GM23338 (cell line): ENCODE data around the gene UBE2K. TPM values are rescaled to one million over a fixed set of nuclear protein-coding genes. Genes with fewer than 3 reads are reported as not detected.

Experiments
- ATAC-seq: fragments of 200-7000 bp; cut with Tn5 transposase; 3 replicates; pipeline ENCODE4 v1.9.1; 2020
- DNase-seq: peaks from one replicate; pipeline ENCODE4 v3.0.0-alpha.2; 2015; ENCODE audit warnings: low spot score
- H2AFZ ChIP-seq: fragments of 200-600 bp; sonication (generic); 2 replicates; pipeline ENCODE4 v1.8.0; 2016; ENCODE audit warnings: antibody characterized with exemption, mild to moderate bottlenecking, moderate library complexity
- H3F3A ChIP-seq: fragments of 200-600 bp; sonication (generic); replicated peaks from 2 replicates; pipeline ENCODE4 v1.8.0; 2017; ENCODE audit warnings: antibody characterized with exemption, mixed run types, low read depth
- H3K27ac ChIP-seq: fragments of 200-600 bp; sonication (generic); 2 replicates; pipeline ENCODE4 v1.6.1; 2016; ENCODE audit warnings: low read depth
- H3K27me3 ChIP-seq: fragments of 200-600 bp; sonication (generic); 2 replicates; pipeline ENCODE4 v1.8.0; 2016; ENCODE audit warnings: mild to moderate bottlenecking, mixed run types, moderate library complexity; ENCODE audit not compliant: insufficient read depth
- H3K36me3 ChIP-seq: fragments of 200-600 bp; sonication (generic); 2 replicates; pipeline ENCODE4 v1.8.0; 2016; ENCODE audit warnings: mild to moderate bottlenecking; ENCODE audit not compliant: insufficient read depth
- H3K4me1 ChIP-seq: fragments of 200-600 bp; sonication (generic); 2 replicates; pipeline ENCODE4 v1.8.0; 2016; ENCODE audit warnings: mild to moderate bottlenecking, moderate library complexity; ENCODE audit not compliant: insufficient read depth
- H3K4me2 ChIP-seq: fragments of 200-600 bp; sonication (generic); 2 replicates; pipeline ENCODE4 v1.7.1; 2017; ENCODE audit warnings: mixed run types
- H3K4me3 ChIP-seq: fragments of 200-600 bp; sonication (generic); 2 replicates; pipeline ENCODE4 v1.6.1; 2016; ENCODE audit warnings: mixed run types
- H3K79me2 ChIP-seq: fragments of 200-600 bp; sonication (generic); replicated peaks from 2 replicates; pipeline ENCODE4 v1.8.0; 2017; ENCODE audit warnings: mild to moderate bottlenecking; ENCODE audit not compliant: insufficient read depth
- H3K9me2 ChIP-seq: fragments of 200-600 bp; sonication (generic); 2 replicates; pipeline ENCODE4 v1.8.0; 2017; ENCODE audit not compliant: insufficient read depth
- H4K20me1 ChIP-seq: fragments of 200-600 bp; sonication (generic); replicated peaks from 2 replicates; pipeline ENCODE4 v1.8.0; 2017; ENCODE audit warnings: mild to moderate bottlenecking; ENCODE audit not compliant: insufficient read depth
- H3K27ac Mint-ChIP-seq: 2 replicates; pipeline ENCODE4 v1.8.0; 2020; ENCODE audit warnings: inconsistent platforms, mild to moderate bottlenecking, moderate library complexity, mixed read lengths
- H3K27me3 Mint-ChIP-seq: 3 replicates; pipeline ENCODE4 v1.8.0; 2022; ENCODE audit warnings: low read depth, mild to moderate bottlenecking, moderate library complexity, mixed read lengths, inconsistent platforms; ENCODE audit not compliant: insufficient read depth, poor library complexity
- H3K36me3 Mint-ChIP-seq: 3 replicates; pipeline ENCODE4 v1.8.0; 2021; ENCODE audit warnings: low read depth, mild to moderate bottlenecking, inconsistent platforms, moderate library complexity, mixed read lengths
- H3K4me1 Mint-ChIP-seq: 3 replicates; pipeline ENCODE4 v1.8.0; 2020; ENCODE audit warnings: mild to moderate bottlenecking, inconsistent platforms, mixed read lengths
- H3K4me3 Mint-ChIP-seq: 3 replicates; pipeline ENCODE4 v1.8.0; 2021; ENCODE audit warnings: moderate library complexity, mild to moderate bottlenecking, inconsistent platforms, mixed read lengths
- H3K9me3 Mint-ChIP-seq: 3 replicates; pipeline ENCODE4 v1.8.0; 2020; ENCODE audit warnings: moderate library complexity, mild to moderate bottlenecking, inconsistent platforms, mixed read lengths
- CREB1 ChIP-seq: fragments of 250-450 bp; sonication (Bioruptor Pico); IDR thresholded peaks from 2 replicates; pipeline ENCODE4 v1.5.0; 2020; ENCODE audit warnings: low read depth, mild to moderate bottlenecking, moderate library complexity
- CTCF ChIP-seq, 2 experiments: fragments of 200-600 bp in 1 of 2; sonication (generic) in 1 of 2; conservative IDR thresholded peaks; 2 replicates each; pipeline versions ENCODE4 v1.5.1 to v1.6.1; 2016 to 2017; ENCODE audit warnings: antibody characterized with exemption in 2 of 2, low read depth in 2 of 2, mild to moderate bottlenecking in 2 of 2, moderate library complexity in 1 of 2
- EZH2 ChIP-seq: fragments of 200-600 bp; sonication (generic); IDR thresholded peaks from one replicate; pipeline ENCODE4 v1.8.0; 2017; ENCODE audit warnings: antibody characterized with exemption, mild to moderate bottlenecking, low read depth; ENCODE audit not compliant: unreplicated experiment
- JUNB ChIP-seq: IDR thresholded peaks from one replicate; pipeline ENCODE4 v1.6.1; 2016; ENCODE audit warnings: antibody characterized with exemption; ENCODE audit not compliant: unreplicated experiment
- NANOG ChIP-seq: IDR thresholded peaks from 2 replicates; pipeline ENCODE4 v1.6.1; 2016; ENCODE audit warnings: antibody characterized with exemption, borderline replicate concordance
- POLR2AphosphoS5 ChIP-seq: IDR thresholded peaks from 2 replicates; pipeline ENCODE4 v1.6.1; 2016; ENCODE audit warnings: antibody characterized with exemption, low read depth
- REST ChIP-seq: IDR thresholded peaks from one replicate; pipeline ENCODE4 v1.6.1; 2018; ENCODE audit warnings: antibody characterized with exemption; ENCODE audit not compliant: unreplicated experiment
- STAT1 ChIP-seq: IDR thresholded peaks from one replicate; pipeline ENCODE4 v1.6.1; 2016; ENCODE audit warnings: antibody characterized with exemption; ENCODE audit not compliant: unreplicated experiment
- ZNF114 ChIP-seq: fragments of 250-450 bp; sonication (Bioruptor Pico); IDR thresholded peaks from 2 replicates; pipeline ENCODE4 v1.5.0; 2020; ENCODE audit warnings: mild to moderate bottlenecking, moderate library complexity
- ZNF331 ChIP-seq: fragments of 250-450 bp; sonication (Bioruptor Pico); IDR thresholded peaks from 2 replicates; pipeline ENCODE4 v1.5.0; 2020; ENCODE audit warnings: low read depth, mild to moderate bottlenecking, moderate library complexity
- polyA plus RNA-seq: library from polyadenylated mRNA; unstranded; fragments of >200 nt; fragmentation: Nextera tagmentation; extraction: Ambion mirVana; gene quantifications from 2 replicates; pipeline ENCODE4 v1.2.1, GENCODE V29; 2016
- total RNA-seq: library from RNA; depleted of rRNA; stranded (reverse); fragments of >200 nt; shearing (Covaris generic); gene quantifications from 2 replicates; pipeline ENCODE4 v1.2.3, GENCODE V29; 2014
- TF ChIP-seq, protein P1 (sequence below): fragments of 250-450 bp; sonication (Bioruptor Pico); IDR thresholded peaks from 2 replicates; pipeline ENCODE4 v1.5.0; 2020; ENCODE audit warnings: mild to moderate bottlenecking, moderate library complexity
- TF ChIP-seq, protein P2 (sequence below): IDR thresholded peaks from 2 replicates; pipeline ENCODE4 v1.6.1; 2016; ENCODE audit warnings: antibody characterized with exemption

Gene UBE2K
- total and polyA plus RNA-seq, 2 experiments from 2014 or later: 97.7 to 207 TPM

GRCh38 chr4:39820186-39820585 is 122.2 kb downstream of the UBE2K start:
- Mint-ChIP-seq H3K36me3 (peaks cover 7% of the 10 kb centered on the region; the same call in 2 of the 3 replicates), H3K27ac (peak overlapping the region; percentile 69), H3K9me3 (no peaks in the 10 kb centered on the region), H3K4me1 (peaks cover 16% of the 10 kb centered on the region), H3K27me3 (peaks cover 9% of the 10 kb centered on the region), H3K4me3 (no peak overlapping the region)
- Histone ChIP-seq H3K79me2 (no peaks in the 10 kb centered on the region), H3K36me3 (no peaks in the 10 kb centered on the region), H3F3A (peaks cover 9% of the 10 kb centered on the region), H3K4me3 (no peak overlapping the region), H3K4me2 (no peak overlapping the region), H3K27ac (no peak overlapping the region), H4K20me1 (no peaks in the 10 kb centered on the region), H3K27me3 (no peaks in the 10 kb centered on the region), H3K4me1 (no peaks in the 10 kb centered on the region; the same call in 1 of the 2 replicates), H3K9me2 (no peaks in the 10 kb centered on the region), H2AFZ (no peak overlapping the region)
- ATAC-seq: peak; percentile 72
- no peak for TF ChIP-seq NANOG
- TF ChIP-seq REST: no peak
- TF ChIP-seq ZNF331 (CRISPR knock-in tag): no peak
- TF ChIP-seq ZNF114 (CRISPR knock-in tag): no peak
- no peak for TF ChIP-seq CTCF (conservative IDR thresholded peaks at IDR 0.05; ENCODE audit: low read depth in 2 of 2)
- TF ChIP-seq JUNB: no peak
- TF ChIP-seq, protein P1, sequence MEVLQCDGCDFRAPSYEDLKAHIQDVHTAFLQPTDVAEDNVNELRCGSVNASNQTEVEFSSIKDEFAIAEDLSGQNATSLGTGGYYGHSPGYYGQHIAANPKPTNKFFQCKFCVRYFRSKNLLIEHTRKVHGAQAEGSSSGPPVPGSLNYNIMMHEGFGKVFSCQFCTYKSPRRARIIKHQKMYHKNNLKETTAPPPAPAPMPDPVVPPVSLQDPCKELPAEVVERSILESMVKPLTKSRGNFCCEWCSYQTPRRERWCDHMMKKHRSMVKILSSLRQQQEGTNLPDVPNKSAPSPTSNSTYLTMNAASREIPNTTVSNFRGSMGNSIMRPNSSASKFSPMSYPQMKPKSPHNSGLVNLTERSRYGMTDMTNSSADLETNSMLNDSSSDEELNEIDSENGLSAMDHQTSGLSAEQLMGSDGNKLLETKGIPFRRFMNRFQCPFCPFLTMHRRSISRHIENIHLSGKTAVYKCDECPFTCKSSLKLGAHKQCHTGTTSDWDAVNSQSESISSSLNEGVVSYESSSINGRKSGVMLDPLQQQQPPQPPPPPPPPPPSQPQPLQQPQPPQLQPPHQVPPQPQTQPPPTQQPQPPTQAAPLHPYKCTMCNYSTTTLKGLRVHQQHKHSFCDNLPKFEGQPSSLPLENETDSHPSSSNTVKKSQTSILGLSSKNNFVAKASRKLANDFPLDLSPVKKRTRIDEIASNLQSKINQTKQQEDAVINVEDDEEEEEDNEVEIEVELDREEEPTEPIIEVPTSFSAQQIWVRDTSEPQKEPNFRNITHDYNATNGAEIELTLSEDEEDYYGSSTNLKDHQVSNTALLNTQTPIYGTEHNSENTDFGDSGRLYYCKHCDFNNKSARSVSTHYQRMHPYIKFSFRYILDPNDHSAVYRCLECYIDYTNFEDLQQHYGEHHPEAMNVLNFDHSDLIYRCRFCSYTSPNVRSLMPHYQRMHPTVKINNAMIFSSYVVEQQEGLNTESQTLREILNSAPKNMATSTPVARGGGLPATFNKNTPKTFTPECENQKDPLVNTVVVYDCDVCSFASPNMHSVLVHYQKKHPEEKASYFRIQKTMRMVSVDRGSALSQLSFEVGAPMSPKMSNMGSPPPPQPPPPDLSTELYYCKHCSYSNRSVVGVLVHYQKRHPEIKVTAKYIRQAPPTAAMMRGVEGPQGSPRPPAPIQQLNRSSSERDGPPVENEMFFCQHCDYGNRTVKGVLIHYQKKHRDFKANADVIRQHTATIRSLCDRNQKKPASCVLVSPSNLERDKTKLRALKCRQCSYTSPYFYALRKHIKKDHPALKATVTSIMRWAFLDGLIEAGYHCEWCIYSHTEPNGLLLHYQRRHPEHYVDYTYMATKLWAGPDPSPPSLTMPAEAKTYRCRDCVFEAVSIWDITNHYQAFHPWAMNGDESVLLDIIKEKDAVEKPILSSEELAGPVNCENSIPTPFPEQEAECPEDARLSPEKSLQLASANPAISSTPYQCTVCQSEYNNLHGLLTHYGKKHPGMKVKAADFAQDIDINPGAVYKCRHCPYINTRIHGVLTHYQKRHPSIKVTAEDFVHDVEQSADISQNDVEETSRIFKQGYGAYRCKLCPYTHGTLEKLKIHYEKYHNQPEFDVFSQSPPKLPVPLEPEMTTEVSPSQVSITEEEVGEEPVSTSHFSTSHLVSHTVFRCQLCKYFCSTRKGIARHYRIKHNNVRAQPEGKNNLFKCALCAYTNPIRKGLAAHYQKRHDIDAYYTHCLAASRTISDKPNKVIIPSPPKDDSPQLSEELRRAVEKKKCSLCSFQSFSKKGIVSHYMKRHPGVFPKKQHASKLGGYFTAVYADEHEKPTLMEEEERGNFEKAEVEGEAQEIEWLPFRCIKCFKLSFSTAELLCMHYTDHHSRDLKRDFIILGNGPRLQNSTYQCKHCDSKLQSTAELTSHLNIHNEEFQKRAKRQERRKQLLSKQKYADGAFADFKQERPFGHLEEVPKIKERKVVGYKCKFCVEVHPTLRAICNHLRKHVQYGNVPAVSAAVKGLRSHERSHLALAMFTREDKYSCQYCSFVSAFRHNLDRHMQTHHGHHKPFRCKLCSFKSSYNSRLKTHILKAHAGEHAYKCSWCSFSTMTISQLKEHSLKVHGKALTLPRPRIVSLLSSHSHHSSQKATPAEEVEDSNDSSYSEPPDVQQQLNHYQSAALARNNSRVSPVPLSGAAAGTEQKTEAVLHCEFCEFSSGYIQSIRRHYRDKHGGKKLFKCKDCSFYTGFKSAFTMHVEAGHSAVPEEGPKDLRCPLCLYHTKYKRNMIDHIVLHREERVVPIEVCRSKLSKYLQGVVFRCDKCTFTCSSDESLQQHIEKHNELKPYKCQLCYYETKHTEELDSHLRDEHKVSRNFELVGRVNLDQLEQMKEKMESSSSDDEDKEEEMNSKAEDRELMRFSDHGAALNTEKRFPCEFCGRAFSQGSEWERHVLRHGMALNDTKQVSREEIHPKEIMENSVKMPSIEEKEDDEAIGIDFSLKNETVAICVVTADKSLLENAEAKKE (CRISPR knock-in tag): no peak
- no peak for TF ChIP-seq CREB1 (CRISPR knock-in tag)
- no peak for TF ChIP-seq STAT1
- no peak for TF ChIP-seq POLR2AphosphoS5
- TF ChIP-seq, protein P2, sequence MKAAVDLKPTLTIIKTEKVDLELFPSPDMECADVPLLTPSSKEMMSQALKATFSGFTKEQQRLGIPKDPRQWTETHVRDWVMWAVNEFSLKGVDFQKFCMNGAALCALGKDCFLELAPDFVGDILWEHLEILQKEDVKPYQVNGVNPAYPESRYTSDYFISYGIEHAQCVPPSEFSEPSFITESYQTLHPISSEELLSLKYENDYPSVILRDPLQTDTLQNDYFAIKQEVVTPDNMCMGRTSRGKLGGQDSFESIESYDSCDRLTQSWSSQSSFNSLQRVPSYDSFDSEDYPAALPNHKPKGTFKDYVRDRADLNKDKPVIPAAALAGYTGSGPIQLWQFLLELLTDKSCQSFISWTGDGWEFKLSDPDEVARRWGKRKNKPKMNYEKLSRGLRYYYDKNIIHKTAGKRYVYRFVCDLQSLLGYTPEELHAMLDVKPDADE: no peak
- TF ChIP-seq EZH2: no peak
- peak; percentile 66 for DNase-seq
